ENCODE data around the gene SELENOI.

DNA sequence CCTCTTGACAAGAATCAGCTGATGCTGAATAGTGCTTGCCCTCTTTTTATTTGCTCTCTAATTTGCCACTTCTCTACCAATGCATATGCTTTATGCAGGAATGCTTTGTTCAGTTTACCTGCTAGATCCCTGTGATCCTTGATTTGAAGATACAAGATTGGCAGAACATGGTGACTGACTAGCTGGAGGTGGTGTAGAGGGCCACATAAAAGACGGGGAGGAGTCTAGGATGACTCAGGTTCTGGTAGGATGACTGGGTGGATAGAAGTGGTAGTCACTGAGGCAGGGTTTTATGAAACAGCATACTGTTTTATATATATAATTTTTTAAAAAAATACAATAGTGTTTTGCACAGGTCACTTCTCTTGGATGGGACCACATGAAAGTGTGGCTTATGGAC is 6.9 kb downstream of the SELENOI start:
- no peak for TF ChIP-seq CTCF (IDR thresholded peaks at IDR 0.05)
- no peak for TF ChIP-seq POLR2A (IDR thresholded peaks at IDR 0.05)
